KOPT-K1 (cell line): Measurements from ENCODE around the gene GGT5.
"Not testable (repeated sequence)": the region's sequence is repeated elsewhere in the genome, so short reads cannot be mapped to it uniquely, and the experiment has no call there.

ENCODE experiments used
- H3K27ac ChIP-seq: fragments of 200-600 bp; sonication (generic); 2 replicates; pipeline ENCODE4 v1.5.1; 2016; ENCODE audit warnings: antibody characterized with exemption, mild to moderate bottlenecking, low read depth, low read length; ENCODE audit not compliant: poor library complexity, severe bottlenecking
- H3K36me3 ChIP-seq: fragments of 200-600 bp; sonication (generic); 2 replicates; pipeline ENCODE4 v1.5.1; 2017; ENCODE audit warnings: antibody characterized with exemption, mild to moderate bottlenecking, low read length, moderate library complexity; ENCODE audit not compliant: insufficient read depth
- H3K9me3 ChIP-seq: fragments of 200-600 bp; sonication (generic); 2 replicates; pipeline ENCODE4 v1.5.1; 2017; ENCODE audit warnings: antibody characterized with exemption, low read length, mild to moderate bottlenecking; ENCODE audit not compliant: insufficient read depth, poor library complexity, severe bottlenecking

The GGT5 gene

DNA sequence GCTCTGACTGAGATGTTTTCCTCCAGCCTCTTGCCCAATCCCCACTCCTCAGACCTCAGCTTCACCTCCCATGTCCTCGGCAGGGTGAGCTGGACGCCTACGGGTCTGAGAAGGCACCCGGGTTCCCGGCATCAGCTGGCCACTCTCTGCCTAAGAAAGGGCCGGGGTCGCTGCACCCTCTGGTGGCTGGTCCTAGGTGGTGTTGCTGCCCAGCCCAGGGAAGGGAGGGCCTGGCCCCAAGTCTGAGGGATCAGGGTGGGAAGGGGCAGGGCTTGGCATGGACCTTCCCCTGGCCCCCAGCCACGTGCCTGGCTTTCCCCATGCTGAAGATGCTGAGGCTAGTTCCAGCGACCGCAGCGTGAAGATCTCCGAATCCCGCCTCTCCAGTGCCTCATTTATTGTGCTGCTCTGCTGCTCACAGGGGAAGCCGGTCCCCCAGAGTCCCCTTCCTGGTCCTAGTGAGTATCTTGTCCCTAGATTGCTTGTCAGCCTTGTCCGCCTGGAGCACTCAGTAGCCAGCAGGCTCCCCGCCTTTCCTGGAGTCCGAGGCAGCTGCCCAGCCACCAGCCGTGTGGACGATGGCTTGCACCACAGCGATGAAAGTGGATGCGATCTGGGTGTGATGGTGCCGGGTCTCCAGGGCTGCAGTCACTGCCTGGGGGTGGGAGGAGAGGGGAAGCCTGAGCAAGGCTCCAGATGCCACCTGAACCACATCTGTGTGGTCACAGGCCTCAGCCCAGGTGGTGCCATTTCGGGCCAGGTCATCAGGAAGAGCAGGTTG lies 2.9 kb upstream of the GGT5 start:
- H3K9me3 ChIP-seq = no peaks in the 10 kb centered on the region
- no peaks in the 10 kb centered on the region for H3K36me3 ChIP-seq
- H3K27ac ChIP-seq = no peak overlapping the region

GRCh38 chr22:24247011-24247507 lies 2.2 kb upstream of the GGT5 start:
- H3K9me3 ChIP-seq = no peaks in the 10 kb centered on the region
- no peak overlapping the region for H3K27ac ChIP-seq
- H3K36me3 ChIP-seq = no peaks in the 10 kb centered on the region

- H3K27ac ChIP-seq, H3K9me3 ChIP-seq, H3K36me3 ChIP-seq: not testable (repeated sequence)
Measured at GRCh38 chr22:24245584-24246561, 991 bp upstream of the GGT5 start.

DNA sequence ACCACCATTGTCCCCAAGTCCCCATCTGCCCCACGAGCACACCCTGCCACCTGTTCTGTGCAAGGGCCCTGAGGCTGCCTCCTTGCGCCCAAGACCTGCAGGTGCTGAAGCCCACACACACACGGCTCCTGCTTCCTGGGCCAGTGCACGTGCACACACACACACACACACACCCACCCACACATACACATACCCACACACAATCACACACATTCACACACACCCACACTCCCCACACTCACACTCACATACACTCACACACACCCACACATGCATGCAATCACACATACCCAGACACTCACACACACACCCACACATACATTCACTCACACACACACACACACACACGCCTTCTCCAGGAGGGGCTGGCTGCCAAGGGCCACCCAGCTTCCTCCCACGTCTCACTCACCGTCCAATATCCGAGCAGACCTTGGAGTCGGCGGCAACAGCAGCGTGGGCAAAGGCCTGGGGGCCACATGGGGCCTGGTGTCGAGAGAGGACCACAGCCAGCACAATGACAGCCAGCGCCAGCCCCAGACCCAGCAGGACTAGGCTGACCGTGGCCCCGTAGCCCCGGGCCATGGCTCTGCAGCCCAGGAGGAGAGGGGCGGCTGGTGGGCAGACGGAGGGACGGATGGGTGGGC lies 616 bp downstream of the GGT5 start:
- Histone ChIP-seq H3K36me3 (no peaks in the 10 kb centered on the region), H3K9me3 (no peaks in the 10 kb centered on the region), H3K27ac (no peak overlapping the region)

DNA sequence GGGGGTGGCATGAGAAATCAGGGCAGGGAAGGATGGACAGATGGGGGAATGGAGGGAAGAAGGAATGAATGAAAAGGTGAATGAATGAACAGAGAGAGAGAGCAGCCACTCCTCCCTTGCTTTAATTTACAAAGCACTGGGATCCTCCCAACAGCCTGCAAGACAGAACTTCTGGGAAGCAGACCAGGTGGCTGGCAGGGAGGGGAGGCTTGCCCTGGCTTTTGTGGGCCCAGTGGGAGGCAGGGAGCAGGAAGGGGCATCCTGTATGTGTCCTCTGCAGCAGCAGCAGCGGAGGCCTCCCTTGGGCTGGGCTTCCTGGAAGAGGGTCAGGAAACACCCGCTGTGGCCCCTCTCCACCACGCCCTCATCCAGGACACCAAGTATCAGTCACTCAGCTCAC lies 1.5 kb downstream of the GGT5 start:
- peak overlapping the region; percentile 59 for H3K27ac ChIP-seq
- H3K36me3 ChIP-seq, H3K9me3 ChIP-seq: not testable (repeated sequence)

- H3K27ac ChIP-seq, H3K36me3 ChIP-seq, H3K9me3 ChIP-seq: not testable (repeated sequence)
Measured at GRCh38 chr22:24240985-24241692, 3.7 kb downstream of the GGT5 start.

DNA sequence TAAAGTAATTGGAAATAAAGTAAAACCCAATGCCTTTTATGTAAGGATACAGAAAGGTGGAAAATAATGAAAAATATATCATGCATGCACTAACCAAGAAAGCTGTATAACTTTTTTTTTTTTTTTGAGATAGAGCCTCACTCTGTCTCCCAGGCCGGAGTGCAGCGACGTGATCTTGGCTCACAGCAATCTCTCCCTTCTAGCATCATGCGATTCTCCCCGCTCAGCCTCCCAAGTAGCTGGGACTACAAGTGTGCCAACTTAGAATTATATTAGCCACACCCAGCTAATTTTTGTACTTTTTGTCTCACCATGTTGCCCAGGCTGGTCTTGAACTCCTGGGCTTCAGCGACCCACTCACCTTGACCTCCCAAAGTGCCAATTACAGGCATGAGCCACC lies 4.5 kb downstream of the GGT5 start:
- H3K36me3 ChIP-seq = no peaks in the 10 kb centered on the region
- no peak overlapping the region for H3K27ac ChIP-seq
- H3K9me3 ChIP-seq = no peaks in the 10 kb centered on the region

GRCh38 chr22:24238101-24238694 lies 6.7 kb downstream of the GGT5 start:
- H3K9me3 ChIP-seq, H3K27ac ChIP-seq: not testable (repeated sequence)

GRCh38 chr22:24236656-24237055 lies 8.2 kb downstream of the GGT5 start:
- Histone ChIP-seq H3K27ac (no peak overlapping the region), H3K36me3 (no peaks in the 10 kb centered on the region), H3K9me3 (no peaks in the 10 kb centered on the region)

More at GRCh38 chr22:24238101-24238694, 6.7 kb downstream of the GGT5 start:
- not testable (repeated sequence) for H3K36me3 ChIP-seq

GRCh38 chr22:24235315-24235714 lies 9.6 kb downstream of the GGT5 start:
- no peaks in the 10 kb centered on the region for H3K9me3 ChIP-seq
- H3K27ac ChIP-seq = no peak overlapping the region
- H3K36me3 ChIP-seq = no peaks in the 10 kb centered on the region

GRCh38 chr22:24233816-24234215 lies 11.1 kb downstream of the GGT5 start:
- no peaks in the 10 kb centered on the region for H3K9me3 ChIP-seq
- no peaks in the 10 kb centered on the region for H3K36me3 ChIP-seq
- H3K27ac ChIP-seq = no peak overlapping the region

DNA sequence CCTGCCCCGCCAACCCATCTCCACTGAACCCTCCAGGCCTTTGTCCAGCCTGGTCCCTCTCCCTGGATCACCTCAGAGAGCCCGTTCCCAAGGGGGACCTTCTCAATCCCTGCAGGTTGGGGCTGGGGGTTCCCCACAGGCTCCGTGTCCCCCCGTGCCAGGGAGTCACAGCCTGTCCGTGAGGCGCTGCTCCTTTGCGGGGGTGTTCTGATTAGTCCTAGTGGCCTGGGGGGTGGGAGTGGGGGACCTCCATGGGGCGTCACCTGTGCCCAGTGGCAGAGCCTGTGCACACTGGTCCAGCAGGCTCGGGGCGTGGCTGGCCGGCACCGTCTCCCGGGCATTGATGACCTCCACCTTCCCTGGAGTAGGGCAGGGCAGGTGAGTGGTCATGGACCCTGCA lies 11.6 kb downstream of the GGT5 start:
- H3K27ac ChIP-seq = no peak overlapping the region

DNA sequence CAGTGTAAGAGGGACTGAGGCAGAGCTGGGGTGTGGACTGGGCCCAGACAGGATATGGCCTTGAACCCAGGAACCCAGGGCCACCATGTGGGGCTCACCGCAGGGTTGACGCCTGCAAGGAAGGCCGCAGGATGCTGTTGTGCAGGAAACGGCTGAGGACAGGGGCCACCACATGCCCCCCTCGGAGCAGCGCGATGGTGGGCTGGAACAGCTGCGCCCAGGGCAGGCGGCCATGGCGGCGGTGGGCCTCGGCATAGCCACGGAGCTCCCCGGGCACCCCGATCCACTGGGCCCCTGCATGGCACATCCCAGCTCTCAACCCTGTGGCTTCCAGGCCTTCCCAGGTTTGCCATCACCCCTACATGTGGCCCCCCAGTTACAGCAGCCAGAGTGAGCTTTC lies 12.2 kb downstream of the GGT5 start:
- no peak overlapping the region for H3K27ac ChIP-seq
- no peaks in the 10 kb centered on the region for H3K9me3 ChIP-seq
- H3K36me3 ChIP-seq = no peaks in the 10 kb centered on the region

More for the DNA sequence above, 11.6 kb downstream of the GGT5 start:
- H3K9me3 ChIP-seq = no peaks in the 10 kb centered on the region
- no peaks in the 10 kb centered on the region for H3K36me3 ChIP-seq

GRCh38 chr22:24232124-24232523 lies 12.8 kb downstream of the GGT5 start:
- H3K27ac ChIP-seq = no peak overlapping the region
- H3K9me3 ChIP-seq = no peaks in the 10 kb centered on the region

More at GRCh38 chr22:24232124-24232523, 12.8 kb downstream of the GGT5 start:
- H3K36me3 ChIP-seq = no peaks in the 10 kb centered on the region
